K562 (cell line): ENCODE data around the gene ZNF83.

Experiments used
- CEBPZ ChIP-seq: fragments of 150-350 bp; IDR thresholded peaks from 2 replicates; pipeline ENCODE4 v1.6.1; 2014; ENCODE audit warnings: low read depth, mild to moderate bottlenecking, low read length, borderline replicate concordance
- CREB3 ChIP-seq: fragments of 450-650 bp; conservative IDR thresholded peaks from 2 replicates; pipeline ENCODE4 v1.6.1; 2016; ENCODE audit warnings: missing genetic modification characterization, low read depth, mild to moderate bottlenecking, missing compliant biosample characterization, moderate library complexity
- CTCF ChIP-seq, 3 experiments: IDR thresholded peaks in 2 of 3; conservative IDR thresholded peaks in 1 of 3; 2 replicates each; pipeline ENCODE4 v1.5.1; 2011 to 2012; ENCODE audit warnings: low read length in 3 of 3, mild to moderate bottlenecking in 3 of 3, control low read depth in 2 of 3, improper control_type of control experiment in 1 of 3, inconsistent platforms in 1 of 3, low read depth in 1 of 3, mixed read lengths in 1 of 3, moderate library complexity in 1 of 3; ENCODE audit not compliant: insufficient read depth in 2 of 3
- CXXC5 ChIP-seq: fragments of 250-450 bp; sonication (Bioruptor Pico); IDR thresholded peaks from 2 replicates; pipeline ENCODE4 v1.8.0; 2022; ENCODE audit warnings: inconsistent platforms, mild to moderate bottlenecking, moderate library complexity
- EHMT2 ChIP-seq: fragments of 450-650 bp; IDR thresholded peaks from 2 replicates; pipeline ENCODE4 v1.6.1; 2018; ENCODE audit warnings: antibody characterized with exemption
- HDAC6 ChIP-seq: IDR thresholded peaks from 2 replicates; pipeline ENCODE4 v1.6.1; 2012; ENCODE audit warnings: low read depth, mild to moderate bottlenecking, control low read depth, inconsistent platforms, low read length, moderate library complexity
- MEF2A ChIP-seq: IDR thresholded peaks from 2 replicates; pipeline ENCODE4 v1.6.1; 2011; ENCODE audit warnings: low read depth, mild to moderate bottlenecking, low read length, moderate library complexity; ENCODE audit not compliant: control insufficient read depth
- MLX ChIP-seq, 2 experiments: fragments of 450-650 bp in 1 of 2; sonication (generic) in 1 of 2; formaldehyde crosslinking; conservative IDR thresholded peaks; 2 replicates each; pipeline versions ENCODE4 v1.4.0 to v1.8.1; 2020 to 2022; ENCODE audit warnings: mild to moderate bottlenecking in 1 of 2, missing genetic modification reagents in 1 of 2
- SMC3 ChIP-seq: conservative IDR thresholded peaks from 2 replicates; pipeline ENCODE4 v1.6.1; 2011; ENCODE audit warnings: low read depth, low read length, improper control_type of control experiment; ENCODE audit not compliant: insufficient read depth
- STAT6 ChIP-seq: sonication (generic); formaldehyde crosslinking; IDR thresholded peaks from 2 replicates; pipeline ENCODE4 v1.8.1; 2023; ENCODE audit warnings: mild to moderate bottlenecking, missing genetic modification reagents
- TF ChIP-seq, protein P1 (sequence below): IDR thresholded peaks from 2 replicates; pipeline ENCODE4 v1.6.1; 2016; ENCODE audit warnings: missing genetic modification characterization, missing compliant biosample characterization
- TF ChIP-seq, protein P2 (sequence below): fragments of 250-450 bp; sonication (Bioruptor Pico); IDR thresholded peaks from 2 replicates; pipeline ENCODE4 v1.9.0; 2021; ENCODE audit warnings: mild to moderate bottlenecking, inconsistent platforms
- TF ChIP-seq, protein P3 (sequence below): sonication (generic); formaldehyde crosslinking; IDR thresholded peaks from 2 replicates; pipeline ENCODE4 v1.8.1; 2023; ENCODE audit warnings: mild to moderate bottlenecking, missing genetic modification reagents

- no peak for TF ChIP-seq MEF2A
- TF ChIP-seq, protein P1, sequence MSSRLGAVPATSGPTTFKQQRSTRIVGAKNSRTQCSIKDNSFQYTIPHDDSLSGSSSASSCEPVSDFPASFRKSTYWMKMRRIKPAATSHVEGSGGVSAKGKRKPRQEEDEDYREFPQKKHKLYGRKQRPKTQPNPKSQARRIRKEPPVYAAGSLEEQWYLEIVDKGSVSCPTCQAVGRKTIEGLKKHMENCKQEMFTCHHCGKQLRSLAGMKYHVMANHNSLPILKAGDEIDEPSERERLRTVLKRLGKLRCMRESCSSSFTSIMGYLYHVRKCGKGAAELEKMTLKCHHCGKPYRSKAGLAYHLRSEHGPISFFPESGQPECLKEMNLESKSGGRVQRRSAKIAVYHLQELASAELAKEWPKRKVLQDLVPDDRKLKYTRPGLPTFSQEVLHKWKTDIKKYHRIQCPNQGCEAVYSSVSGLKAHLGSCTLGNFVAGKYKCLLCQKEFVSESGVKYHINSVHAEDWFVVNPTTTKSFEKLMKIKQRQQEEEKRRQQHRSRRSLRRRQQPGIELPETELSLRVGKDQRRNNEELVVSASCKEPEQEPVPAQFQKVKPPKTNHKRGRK = no peak
- TF ChIP-seq, protein P2, sequence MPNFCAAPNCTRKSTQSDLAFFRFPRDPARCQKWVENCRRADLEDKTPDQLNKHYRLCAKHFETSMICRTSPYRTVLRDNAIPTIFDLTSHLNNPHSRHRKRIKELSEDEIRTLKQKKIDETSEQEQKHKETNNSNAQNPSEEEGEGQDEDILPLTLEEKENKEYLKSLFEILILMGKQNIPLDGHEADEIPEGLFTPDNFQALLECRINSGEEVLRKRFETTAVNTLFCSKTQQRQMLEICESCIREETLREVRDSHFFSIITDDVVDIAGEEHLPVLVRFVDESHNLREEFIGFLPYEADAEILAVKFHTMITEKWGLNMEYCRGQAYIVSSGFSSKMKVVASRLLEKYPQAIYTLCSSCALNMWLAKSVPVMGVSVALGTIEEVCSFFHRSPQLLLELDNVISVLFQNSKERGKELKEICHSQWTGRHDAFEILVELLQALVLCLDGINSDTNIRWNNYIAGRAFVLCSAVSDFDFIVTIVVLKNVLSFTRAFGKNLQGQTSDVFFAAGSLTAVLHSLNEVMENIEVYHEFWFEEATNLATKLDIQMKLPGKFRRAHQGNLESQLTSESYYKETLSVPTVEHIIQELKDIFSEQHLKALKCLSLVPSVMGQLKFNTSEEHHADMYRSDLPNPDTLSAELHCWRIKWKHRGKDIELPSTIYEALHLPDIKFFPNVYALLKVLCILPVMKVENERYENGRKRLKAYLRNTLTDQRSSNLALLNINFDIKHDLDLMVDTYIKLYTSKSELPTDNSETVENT (CRISPR knock-in tag) = no peak
- no peak for TF ChIP-seq EHMT2
- TF ChIP-seq STAT6 (CRISPR knock-in tag) = no peak
- no peak for TF ChIP-seq CREB3 (tag)
- no peak for TF ChIP-seq CEBPZ
- peak; percentile 46; the same call in 1 of the 2 replicates for TF ChIP-seq CXXC5 (CRISPR knock-in tag)
- TF ChIP-seq, protein P3, sequence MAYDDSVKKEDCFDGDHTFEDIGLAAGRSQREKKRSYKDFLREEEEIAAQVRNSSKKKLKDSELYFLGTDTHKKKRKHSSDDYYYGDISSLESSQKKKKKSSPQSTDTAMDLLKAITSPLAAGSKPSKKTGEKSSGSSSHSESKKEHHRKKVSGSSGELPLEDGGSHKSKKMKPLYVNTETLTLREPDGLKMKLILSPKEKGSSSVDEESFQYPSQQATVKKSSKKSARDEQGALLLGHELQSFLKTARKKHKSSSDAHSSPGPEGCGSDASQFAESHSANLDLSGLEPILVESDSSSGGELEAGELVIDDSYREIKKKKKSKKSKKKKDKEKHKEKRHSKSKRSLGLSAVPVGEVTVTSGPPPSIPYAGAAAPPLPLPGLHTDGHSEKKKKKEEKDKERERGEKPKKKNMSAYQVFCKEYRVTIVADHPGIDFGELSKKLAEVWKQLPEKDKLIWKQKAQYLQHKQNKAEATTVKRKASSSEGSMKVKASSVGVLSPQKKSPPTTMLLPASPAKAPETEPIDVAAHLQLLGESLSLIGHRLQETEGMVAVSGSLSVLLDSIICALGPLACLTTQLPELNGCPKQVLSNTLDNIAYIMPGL (CRISPR knock-in tag) = no peak
- peak in 2 of 3 experiments; percentile 16 to 31; a peak in 3 of 6 replicates for TF ChIP-seq CTCF (IDR thresholded peaks at IDR 0.05 in 2 of 3, conservative IDR thresholded peaks at IDR 0.05 in 1 of 3; ENCODE audit: insufficient read depth in 2 of 3, low read depth in 1 of 3, low read length in 3 of 3)
- TF ChIP-seq SMC3 = no peak
- TF ChIP-seq HDAC6 = no peak
- no peak for TF ChIP-seq MLX (CRISPR knock-in tag; conservative IDR thresholded peaks at IDR 0.05)
Observed at GRCh38 chr19:52570000-52570861, 67.9 kb downstream of the ZNF83 start, which contains the start of gene ZNF701.
